HEK293 (cell line): ENCODE data around the gene NDST1.

ENCODE experiments used
- CTCF ChIA-PET: fragments of 350-600 bp; formaldehyde crosslinking; extraction: SDS; loops from one replicate; lab custom pipeline; 2021; ENCODE audit warnings: antibody characterized with exemption; lab: Yijun Ruan, JAX
- POLR2A ChIA-PET: fragments of 300-600 bp; formaldehyde crosslinking; extraction: SDS; loops from one replicate; lab custom pipeline; 2020; ENCODE audit warnings: antibody characterized with exemption, inconsistent platforms; lab: Yijun Ruan, JAX
- H3K27ac ChIP-seq: fragments of 200-500 bp; sonication (Bioruptor generic); 2 replicates; pipeline ENCODE4 v1.5.1; 2014; ENCODE audit warnings: low read depth, low read length, control low read depth, inconsistent platforms; ENCODE audit errors: extremely low read depth
- H3K36me3 ChIP-seq, 2 experiments: fragments of 200-500 bp in 1 of 2; sonication (Bioruptor generic) in 1 of 2; 1 replicate in 1 of 2; 2 replicates in 1 of 2; pipeline ENCODE4 v1.5.1; 2014 to 2017; ENCODE audit warnings: inconsistent platforms in 2 of 2, low read length in 2 of 2; ENCODE audit not compliant: control insufficient read depth in 2 of 2, insufficient read depth in 1 of 2
- H3K4me1 ChIP-seq: fragments of 200-500 bp; sonication (Bioruptor generic); 2 replicates; pipeline ENCODE4 v1.5.1; 2014; ENCODE audit warnings: mild to moderate bottlenecking, low read length, inconsistent platforms; ENCODE audit not compliant: control insufficient read depth, insufficient read depth
- H3K4me3 ChIP-seq: 2 replicates; pipeline ENCODE4 v1.5.1; 2011; ENCODE audit warnings: low read depth, mild to moderate bottlenecking, control low read depth, low read length, moderate library complexity
- H3K9me3 ChIP-seq: fragments of 200-500 bp; sonication (Bioruptor generic); 2 replicates; pipeline ENCODE4 v1.5.1; 2014; ENCODE audit warnings: low read depth, low read length, inconsistent platforms; ENCODE audit not compliant: control insufficient read depth, insufficient read depth
- FEZF1 ChIP-seq: fragments of 450-650 bp; formaldehyde crosslinking; IDR thresholded peaks from 2 replicates; pipeline ENCODE4 v1.5.1; 2016; ENCODE audit warnings: missing biosample characterization, missing genetic modification characterization
- KLF8 ChIP-seq: fragments of 450-650 bp; formaldehyde crosslinking; IDR thresholded peaks from 2 replicates; pipeline ENCODE4 v1.5.1; 2016; ENCODE audit warnings: missing biosample characterization, missing genetic modification characterization
- OSR2 ChIP-seq: fragments of 450-650 bp; formaldehyde crosslinking; IDR thresholded peaks from 2 replicates; pipeline ENCODE4 v1.5.1; 2016; ENCODE audit warnings: missing biosample characterization, missing genetic modification characterization
- PRDM1 ChIP-seq: fragments of 450-650 bp; formaldehyde crosslinking; IDR thresholded peaks from 2 replicates; pipeline ENCODE4; 2016; ENCODE audit warnings: missing biosample characterization, missing genetic modification characterization
- PRDM2 ChIP-seq: fragments of 450-650 bp; formaldehyde crosslinking; IDR thresholded peaks from 2 replicates; pipeline ENCODE4 v1.5.1; 2016; ENCODE audit warnings: missing biosample characterization, missing genetic modification characterization, borderline replicate concordance
- YY2 ChIP-seq: fragments of 450-650 bp; formaldehyde crosslinking; IDR thresholded peaks from 2 replicates; pipeline ENCODE4 v1.5.1; 2016; ENCODE audit warnings: missing biosample characterization, missing genetic modification characterization
- ZFP37 ChIP-seq: fragments of 450-650 bp; formaldehyde crosslinking; IDR thresholded peaks from 2 replicates; pipeline ENCODE4 v1.5.1; 2016; ENCODE audit warnings: missing biosample characterization, missing genetic modification characterization
- ZNF133 ChIP-seq: fragments of 450-650 bp; formaldehyde crosslinking; IDR thresholded peaks from 2 replicates; pipeline ENCODE4 v1.5.1; 2016; ENCODE audit warnings: missing biosample characterization, missing genetic modification characterization
- ZNF18 ChIP-seq: fragments of 450-650 bp; formaldehyde crosslinking; IDR thresholded peaks from 2 replicates; pipeline ENCODE4 v1.5.1; 2016; ENCODE audit warnings: missing biosample characterization, missing genetic modification characterization
- ZNF184 ChIP-seq: fragments of 450-650 bp; IDR thresholded peaks from 2 replicates; pipeline ENCODE4 v1.5.1; 2018; ENCODE audit warnings: missing biosample characterization, mild to moderate bottlenecking, missing genetic modification characterization
- ZNF19 ChIP-seq: fragments of 450-650 bp; formaldehyde crosslinking; IDR thresholded peaks from 2 replicates; pipeline ENCODE4; 2016; ENCODE audit warnings: missing biosample characterization, missing genetic modification characterization, low read depth
- ZNF280C ChIP-seq: fragments of 450-650 bp; formaldehyde crosslinking; IDR thresholded peaks from 2 replicates; pipeline ENCODE4 v1.5.1; 2016; ENCODE audit warnings: missing biosample characterization, missing genetic modification characterization
- ZNF350 ChIP-seq: fragments of 450-650 bp; formaldehyde crosslinking; IDR thresholded peaks from 2 replicates; pipeline ENCODE4 v1.5.0; 2017; ENCODE audit warnings: missing biosample characterization, mild to moderate bottlenecking, missing genetic modification characterization
- ZNF433 ChIP-seq: fragments of 450-650 bp; formaldehyde crosslinking; IDR thresholded peaks from 2 replicates; pipeline ENCODE4 v1.5.1; 2016; ENCODE audit warnings: missing biosample characterization, missing genetic modification characterization, low read depth
- ZNF560 ChIP-seq: fragments of 450-650 bp; formaldehyde crosslinking; IDR thresholded peaks from 2 replicates; pipeline ENCODE4 v1.5.1; 2017; ENCODE audit warnings: missing biosample characterization, missing genetic modification characterization, borderline replicate concordance
- ZNF629 ChIP-seq: fragments of 450-650 bp; formaldehyde crosslinking; IDR thresholded peaks from 2 replicates; pipeline ENCODE4 v1.5.1; 2017; ENCODE audit warnings: missing biosample characterization, missing genetic modification characterization
- ZNF660 ChIP-seq: fragments of 450-650 bp; IDR thresholded peaks from 2 replicates; pipeline ENCODE4 v1.5.1; 2018; ENCODE audit warnings: missing biosample characterization, mild to moderate bottlenecking, missing genetic modification characterization
- ZSCAN30 ChIP-seq: fragments of 450-650 bp; IDR thresholded peaks from 2 replicates; pipeline ENCODE4 v1.5.1; 2018; ENCODE audit warnings: missing biosample characterization, mild to moderate bottlenecking, missing genetic modification characterization, moderate library complexity
- ZSCAN5A ChIP-seq: fragments of 450-650 bp; formaldehyde crosslinking; IDR thresholded peaks from 2 replicates; pipeline ENCODE4 v1.5.1; 2016; ENCODE audit warnings: missing biosample characterization, missing genetic modification characterization
- TF ChIP-seq, protein P1 (sequence below): fragments of 450-650 bp; formaldehyde crosslinking; IDR thresholded peaks from 2 replicates; pipeline ENCODE4 v1.5.1; 2016; ENCODE audit warnings: missing biosample characterization, missing genetic modification characterization

NDST1 gene

DNA sequence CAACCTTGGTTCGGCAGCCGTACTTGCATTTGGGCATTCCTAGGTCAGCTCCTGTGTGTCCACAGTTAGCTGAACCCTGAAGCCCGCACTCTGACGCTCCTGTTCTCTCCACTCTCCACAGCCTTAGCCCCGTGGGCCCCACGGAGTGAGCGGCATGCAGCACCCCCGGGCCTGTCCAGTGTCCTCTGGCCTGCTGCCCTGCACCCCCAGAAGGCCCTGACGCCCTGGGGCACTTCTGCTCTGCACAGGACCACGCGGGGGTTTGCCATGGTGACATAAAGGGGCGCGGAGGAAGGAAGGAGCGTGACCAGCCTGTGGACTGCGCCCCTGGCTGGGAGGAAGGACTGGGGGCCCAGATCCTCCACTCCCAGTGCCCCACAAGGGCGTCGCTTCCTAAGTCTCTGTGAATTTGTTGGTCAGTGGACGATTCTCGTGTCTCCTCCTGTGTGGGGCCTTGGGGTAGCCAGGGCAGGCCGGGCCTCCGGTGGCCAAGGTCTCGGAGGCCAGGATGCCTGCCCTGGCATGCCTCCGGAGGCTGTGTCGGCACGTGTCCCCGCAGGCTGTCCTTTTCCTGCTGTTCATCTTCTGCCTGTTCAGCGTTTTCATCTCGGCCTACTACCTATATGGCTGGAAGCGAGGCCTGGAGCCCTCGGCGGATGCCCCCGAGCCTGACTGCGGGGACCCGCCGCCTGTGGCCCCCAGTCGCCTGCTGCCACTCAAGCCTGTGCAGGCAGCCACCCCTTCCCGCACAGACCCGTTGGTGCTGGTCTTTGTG is 13.0 kb downstream of the NDST1 start:
- Histone ChIP-seq H3K27ac (no peak overlapping the region), H3K9me3 (no peaks in the 10 kb centered on the region)
- POLR2A ChIA-PET: interaction anchor here (0.6 kb wide), 1 partner anchor 57 kb away, joined by 3 read pairs; no protein-coding TSS in a partner anchor
- TF ChIP-seq ZNF660 (tag by site-specific recombination) (no peak), YY2 (tag by site-specific recombination) (no peak), ZNF629 (no peak), ZSCAN5A (tag by site-specific recombination) (no peak), ZNF280C (no peak), PRDM1 (tag by site-specific recombination) (no peak), ZNF18 (tag by site-specific recombination) (no peak), ZNF350 (no peak), ZNF184 (tag by site-specific recombination) (no peak), ZNF133 (tag by site-specific recombination) (no peak), KLF8 (tag by site-specific recombination) (no peak)
- TF ChIP-seq, protein P1, sequence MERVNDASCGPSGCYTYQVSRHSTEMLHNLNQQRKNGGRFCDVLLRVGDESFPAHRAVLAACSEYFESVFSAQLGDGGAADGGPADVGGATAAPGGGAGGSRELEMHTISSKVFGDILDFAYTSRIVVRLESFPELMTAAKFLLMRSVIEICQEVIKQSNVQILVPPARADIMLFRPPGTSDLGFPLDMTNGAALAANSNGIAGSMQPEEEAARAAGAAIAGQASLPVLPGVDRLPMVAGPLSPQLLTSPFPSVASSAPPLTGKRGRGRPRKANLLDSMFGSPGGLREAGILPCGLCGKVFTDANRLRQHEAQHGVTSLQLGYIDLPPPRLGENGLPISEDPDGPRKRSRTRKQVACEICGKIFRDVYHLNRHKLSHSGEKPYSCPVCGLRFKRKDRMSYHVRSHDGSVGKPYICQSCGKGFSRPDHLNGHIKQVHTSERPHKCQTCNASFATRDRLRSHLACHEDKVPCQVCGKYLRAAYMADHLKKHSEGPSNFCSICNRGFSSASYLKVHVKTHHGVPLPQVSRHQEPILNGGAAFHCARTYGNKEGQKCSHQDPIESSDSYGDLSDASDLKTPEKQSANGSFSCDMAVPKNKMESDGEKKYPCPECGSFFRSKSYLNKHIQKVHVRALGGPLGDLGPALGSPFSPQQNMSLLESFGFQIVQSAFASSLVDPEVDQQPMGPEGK: no peak
- TF ChIP-seq, all 188 proteins: peak for 0
- H3K36me3 ChIP-seq: peaks cover 3 to 26% of the 10 kb centered on the region in 2 experiments; a peak in 2 of 3 replicates
- H3K4me1 ChIP-seq: peaks cover 10% of the 10 kb centered on the region
- no peak overlapping the region for H3K4me3 ChIP-seq
- CTCF ChIA-PET: no interaction called here

- no peak overlapping the region for H3K4me3 ChIP-seq
- peaks cover 3 to 26% of the 10 kb centered on the region in 2 experiments; a peak in 2 of 3 replicates for H3K36me3 ChIP-seq
- no peaks in the 10 kb centered on the region for H3K9me3 ChIP-seq
- H3K27ac ChIP-seq: no peak overlapping the region
- CTCF ChIA-PET: interaction anchor here (3.6 kb wide), 1 partner anchor 61 kb away, joined by 36 read pairs; no protein-coding TSS in a partner anchor
- POLR2A ChIA-PET: interaction anchor here (0.6 kb wide), 1 partner anchor 57 kb away, joined by 3 read pairs; no protein-coding TSS in a partner anchor
- peaks cover 5% of the 10 kb centered on the region for H3K4me1 ChIP-seq
- no peak for TF ChIP-seq FEZF1
- no peak for TF ChIP-seq ZFP37 (tag by site-specific recombination)
- TF ChIP-seq ZSCAN30 (tag by site-specific recombination): no peak
- TF ChIP-seq OSR2: no peak
- no peak for TF ChIP-seq ZNF433 (tag by site-specific recombination)
- no peak for TF ChIP-seq ZNF19 (tag by site-specific recombination)
- no peak for TF ChIP-seq ZNF560
- no peak for TF ChIP-seq PRDM2
- TF ChIP-seq, all 188 proteins: peak for 0
These were observed 13.5 kb downstream of the NDST1 start for GRCh38 chr5:150521522-150521817.
